Epithelial cell of proximal tubule (primary cell): ENCODE results near the gene ADIPOQ. TPM values are rescaled to one million over a fixed set of nuclear protein-coding genes. Genes with fewer than 3 reads are reported as not detected.
"Not testable (repeated sequence)": the region's sequence is repeated elsewhere in the genome, so short reads cannot be mapped to it uniquely, and the experiment has no call there.

Experiments
- DNase-seq: peaks from one replicate; pipeline ENCODE4 v3.0.0-alpha.2; 2011; ENCODE audit warnings: low read depth
- H3K4me3 ChIP-seq: 2 replicates; pipeline ENCODE4 v1.5.1; 2011; ENCODE audit warnings: low read depth, mild to moderate bottlenecking, low read length
- total RNA-seq: library from RNA; depleted of rRNA; stranded (reverse); fragments of >200 nt; gene quantifications from 2 replicates; pipeline ENCODE4 v1.2.3, GENCODE V29; 2015
- TF ChIP-seq, protein P1 (sequence below): conservative IDR thresholded peaks from 2 replicates; pipeline ENCODE4 v1.5.1; 2012; ENCODE audit warnings: low read depth, mild to moderate bottlenecking, low read length

ADIPOQ gene
- total RNA-seq, 1 donor from 2014 or later, result not detected

DNA sequence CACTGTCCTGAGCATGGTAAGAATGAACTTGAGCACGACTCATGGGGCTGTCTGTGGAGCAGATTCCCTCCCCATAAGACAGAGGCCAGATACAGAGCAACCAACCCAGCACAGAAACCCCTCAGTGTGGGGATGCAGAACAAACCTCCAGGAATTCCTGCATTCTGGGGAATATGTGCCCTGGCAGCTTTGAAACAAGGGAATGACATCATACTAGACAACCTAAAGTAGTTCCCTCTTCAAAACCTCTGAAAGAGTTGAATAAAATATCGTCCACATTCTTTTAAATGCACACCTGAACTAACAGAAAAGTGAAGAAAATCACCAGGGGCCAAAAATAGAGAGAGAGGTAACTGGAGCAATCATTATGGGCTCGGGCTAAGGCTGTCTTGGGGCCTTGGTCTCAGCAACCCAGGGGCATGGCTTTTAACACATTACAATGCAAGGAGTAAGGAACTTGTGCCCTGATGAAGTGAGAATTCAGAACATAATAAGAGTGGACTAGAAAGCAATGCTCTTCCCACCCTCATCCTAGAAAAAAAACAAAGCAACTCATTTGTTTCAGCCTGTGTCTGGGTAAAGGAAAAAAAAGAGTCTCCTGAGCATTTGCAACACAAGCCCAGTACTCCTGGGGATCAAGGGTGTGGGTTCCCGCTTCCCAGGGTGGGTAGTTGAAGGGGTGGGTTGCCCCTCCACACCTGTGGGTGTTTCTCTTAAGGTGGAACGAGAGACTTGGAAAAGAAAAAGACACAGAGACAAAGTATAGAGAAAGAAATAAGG lies 43.9 kb downstream of the ADIPOQ start:
- TF ChIP-seq, protein P1, sequence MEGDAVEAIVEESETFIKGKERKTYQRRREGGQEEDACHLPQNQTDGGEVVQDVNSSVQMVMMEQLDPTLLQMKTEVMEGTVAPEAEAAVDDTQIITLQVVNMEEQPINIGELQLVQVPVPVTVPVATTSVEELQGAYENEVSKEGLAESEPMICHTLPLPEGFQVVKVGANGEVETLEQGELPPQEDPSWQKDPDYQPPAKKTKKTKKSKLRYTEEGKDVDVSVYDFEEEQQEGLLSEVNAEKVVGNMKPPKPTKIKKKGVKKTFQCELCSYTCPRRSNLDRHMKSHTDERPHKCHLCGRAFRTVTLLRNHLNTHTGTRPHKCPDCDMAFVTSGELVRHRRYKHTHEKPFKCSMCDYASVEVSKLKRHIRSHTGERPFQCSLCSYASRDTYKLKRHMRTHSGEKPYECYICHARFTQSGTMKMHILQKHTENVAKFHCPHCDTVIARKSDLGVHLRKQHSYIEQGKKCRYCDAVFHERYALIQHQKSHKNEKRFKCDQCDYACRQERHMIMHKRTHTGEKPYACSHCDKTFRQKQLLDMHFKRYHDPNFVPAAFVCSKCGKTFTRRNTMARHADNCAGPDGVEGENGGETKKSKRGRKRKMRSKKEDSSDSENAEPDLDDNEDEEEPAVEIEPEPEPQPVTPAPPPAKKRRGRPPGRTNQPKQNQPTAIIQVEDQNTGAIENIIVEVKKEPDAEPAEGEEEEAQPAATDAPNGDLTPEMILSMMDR, result no peak
- DNase-seq, result no peak
- no peak overlapping the region for H3K4me3 ChIP-seq

GRCh38 chr3:186887507-186887938 lies 45.0 kb downstream of the ADIPOQ start:
- not testable (repeated sequence) for H3K4me3 ChIP-seq, DNase-seq

DNA sequence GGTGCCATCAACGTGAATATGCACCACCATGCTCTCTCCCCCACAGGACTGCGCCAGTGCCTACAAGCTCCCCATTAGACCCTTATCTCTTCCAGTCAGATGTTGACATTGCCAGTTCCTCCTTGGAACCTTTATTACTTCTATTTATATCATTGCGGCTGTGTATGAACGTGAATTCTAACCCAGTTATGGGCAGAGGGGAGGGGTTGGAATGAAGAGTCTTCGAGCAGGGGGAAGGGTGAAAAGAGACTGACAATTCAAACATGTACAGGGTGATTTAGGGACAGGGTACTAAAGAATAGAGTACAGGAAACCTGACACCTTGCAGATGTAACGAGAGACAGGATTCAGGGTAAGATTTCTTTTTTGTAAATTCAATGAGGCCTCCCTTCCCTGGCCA lies 46.1 kb downstream of the ADIPOQ start:
- TF ChIP-seq, protein P1, result no peak

GRCh38 chr3:186889698-186890097 lies 47.2 kb downstream of the ADIPOQ start:
- not testable (repeated sequence) for DNase-seq, H3K4me3 ChIP-seq

More for the DNA sequence above, 46.1 kb downstream of the ADIPOQ start:
- no peak for DNase-seq
- H3K4me3 ChIP-seq, result no peak overlapping the region

GRCh38 chr3:186890911-186891310 lies 48.4 kb downstream of the ADIPOQ start:
- no peak overlapping the region for H3K4me3 ChIP-seq
- TF ChIP-seq, protein P1, result no peak

GRCh38 chr3:186893071-186893470 lies 50.6 kb downstream of the ADIPOQ start:
- not testable (repeated sequence) for H3K4me3 ChIP-seq, DNase-seq

More at GRCh38 chr3:186890911-186891310, 48.4 kb downstream of the ADIPOQ start:
- no peak for DNase-seq

DNA sequence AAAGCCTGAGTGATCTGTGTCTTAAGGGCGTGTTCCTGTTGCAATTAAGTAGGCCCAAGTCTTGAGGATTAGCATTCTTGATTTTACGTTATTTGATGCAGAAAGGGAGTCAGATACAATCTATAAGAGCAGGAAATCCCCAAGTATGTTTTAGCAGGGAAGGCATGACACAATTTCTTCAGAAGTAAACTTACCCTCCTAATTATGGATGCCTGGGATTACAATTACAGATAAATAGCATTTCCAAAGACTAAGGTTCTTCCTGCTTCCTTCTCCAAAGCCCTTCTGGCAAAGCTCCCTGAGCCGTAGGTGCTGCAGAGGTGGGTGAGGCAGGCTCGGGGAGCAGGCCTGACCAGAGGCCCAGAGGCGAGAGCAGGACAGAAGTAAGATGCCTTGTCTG lies 52.9 kb downstream of the ADIPOQ start:
- H3K4me3 ChIP-seq, result no peak overlapping the region
- no peak for DNase-seq
- TF ChIP-seq, protein P1, result no peak

DNA sequence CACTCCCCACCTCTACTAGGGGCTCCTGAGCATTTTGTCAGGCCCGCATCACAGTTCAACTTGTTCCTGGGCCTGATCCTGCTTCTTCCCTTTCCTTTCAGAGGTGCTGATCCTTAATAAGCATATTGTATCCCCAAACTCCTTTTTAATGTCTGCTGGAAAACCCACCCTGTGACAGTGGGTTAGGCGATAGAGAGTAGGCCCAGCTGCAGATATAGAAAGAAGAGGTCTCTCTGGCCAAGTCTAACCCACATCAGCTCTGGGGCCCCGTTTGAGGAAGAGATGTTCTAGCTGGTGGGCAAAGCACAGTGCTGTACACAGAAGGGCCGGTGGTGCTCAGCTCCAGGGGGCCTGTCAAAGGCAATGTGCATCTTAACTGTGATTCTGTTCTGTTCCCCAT lies 53.5 kb downstream of the ADIPOQ start:
- DNase-seq, result no peak
- TF ChIP-seq, protein P1, result no peak
- no peak overlapping the region for H3K4me3 ChIP-seq
